HAP-1 (cell line): ENCODE results near the gene TMEM62.
"Not testable (repeated sequence)": the region's sequence is repeated elsewhere in the genome, so short reads cannot be mapped to it uniquely, and the experiment has no call there.

Source experiments
- DNase-seq, 2 experiments: peaks; one replicate each; pipeline ENCODE4 v3.0.0-alpha.2; 2016 to 2020; ENCODE audit warnings: low spot score in 2 of 2
- H3K27me3 ChIP-seq: fragments of 250-450 bp; sonication (Bioruptor Pico); 2 replicates; pipeline ENCODE4 v1.5.1; 2020; ENCODE audit warnings: low read depth, mild to moderate bottlenecking, moderate library complexity
- H3K36me3 ChIP-seq: fragments of 250-450 bp; sonication (Bioruptor Pico); replicated peaks from 2 replicates; pipeline ENCODE4 v1.5.1; 2020; ENCODE audit warnings: mild to moderate bottlenecking
- H3K4me1 ChIP-seq: fragments of 250-450 bp; sonication (Bioruptor Pico); 2 replicates; pipeline ENCODE4 v1.5.1; 2020; ENCODE audit warnings: mild to moderate bottlenecking
- H3K4me3 ChIP-seq: fragments of 250-450 bp; sonication (Bioruptor Pico); 2 replicates; pipeline ENCODE4 v1.5.1; 2020; ENCODE audit warnings: mild to moderate bottlenecking, moderate library complexity
- H3K9me3 ChIP-seq: fragments of 250-450 bp; sonication (Bioruptor Pico); 2 replicates; pipeline ENCODE4 v1.5.1; 2020; ENCODE audit warnings: mild to moderate bottlenecking, moderate library complexity
- in situ Hi-C: fragments of 300-500 bp; cut with MboI; formaldehyde crosslinking; loops from 3 replicates; pipeline ENCODE4 v1.14.3; 2020; ENCODE audit warnings: low sequenced_read_pairs, inconsistent platforms, mixed read lengths

The TMEM62 gene

DNA sequence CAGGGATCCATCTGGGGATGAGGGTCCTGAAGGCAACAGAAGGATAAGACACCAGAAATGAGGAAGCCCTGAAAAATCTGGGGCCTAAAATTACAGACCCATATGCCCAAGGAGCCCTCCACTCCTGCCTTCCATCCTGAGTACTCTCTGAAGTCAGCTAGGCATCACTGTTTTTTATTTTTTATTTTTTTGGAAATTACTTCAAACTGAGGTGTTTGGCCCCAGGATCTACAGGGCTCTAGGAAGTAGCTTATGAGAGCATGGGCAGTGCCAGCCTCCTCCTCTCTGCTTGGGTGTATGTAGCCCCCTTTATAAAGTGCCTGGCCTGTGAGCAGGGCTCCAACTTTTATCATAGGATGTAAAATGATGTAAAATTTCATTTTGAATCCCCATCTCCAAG, 79.6 kb downstream of the TMEM62 start:
- DNase-seq = no peak
- in situ Hi-C loops = no loop called here

DNA sequence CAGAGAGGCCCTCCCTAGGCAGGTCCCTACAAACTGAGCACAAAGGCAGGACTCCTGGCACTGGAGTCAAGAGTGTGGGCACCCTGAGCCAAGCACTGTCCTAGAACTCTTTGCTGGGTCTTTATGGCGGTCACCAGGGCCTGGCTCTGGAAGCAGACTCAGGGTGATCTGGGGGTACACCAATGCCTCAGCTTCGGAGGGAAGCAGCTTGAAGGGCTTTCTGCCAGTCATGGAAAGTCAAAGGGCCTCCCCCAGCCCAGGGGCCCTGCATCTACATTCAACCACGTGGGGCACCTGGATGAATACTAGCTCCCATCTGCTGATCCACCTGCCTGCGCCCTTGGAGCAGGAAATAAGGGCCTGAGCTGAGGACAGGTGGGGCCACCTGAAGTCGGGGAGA, 80.1 kb downstream of the TMEM62 start:
- H3K9me3 ChIP-seq = no peaks in the 10 kb centered on the region
- in situ Hi-C loops = no loop called here
- DNase-seq = no peak
- no peaks in the 10 kb centered on the region for H3K4me1 ChIP-seq
- no peaks in the 10 kb centered on the region for H3K27me3 ChIP-seq
- no peak overlapping the region for H3K4me3 ChIP-seq
- H3K36me3 ChIP-seq = no peaks in the 10 kb centered on the region

More for the DNA sequence above, 79.6 kb downstream of the TMEM62 start:
- Histone ChIP-seq H3K4me1 (no peaks in the 10 kb centered on the region), H3K36me3 (no peaks in the 10 kb centered on the region), H3K9me3 (no peaks in the 10 kb centered on the region), H3K4me3 (no peak overlapping the region), H3K27me3 (no peaks in the 10 kb centered on the region)

DNA sequence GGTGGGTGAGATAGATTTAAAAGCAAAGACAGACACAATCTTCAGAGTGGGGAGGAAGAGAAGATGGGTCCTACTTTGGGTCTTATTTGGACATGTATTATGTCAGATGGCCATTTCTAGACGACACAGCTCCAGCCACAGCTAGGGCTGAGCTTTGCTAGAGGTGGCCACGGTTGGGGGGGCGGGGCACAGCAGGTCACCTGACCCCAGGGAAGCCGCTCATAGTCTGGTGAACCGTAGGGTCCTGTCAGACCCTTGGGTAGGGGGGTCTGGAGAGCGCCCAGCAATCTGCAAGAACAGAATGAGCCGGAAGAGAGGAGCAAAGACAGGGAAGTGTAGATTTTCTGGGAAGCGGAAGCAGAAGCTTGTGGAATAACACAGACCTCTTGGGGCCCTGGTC, 80.8 kb downstream of the TMEM62 start:
- in situ Hi-C loops = no loop called here

DNA sequence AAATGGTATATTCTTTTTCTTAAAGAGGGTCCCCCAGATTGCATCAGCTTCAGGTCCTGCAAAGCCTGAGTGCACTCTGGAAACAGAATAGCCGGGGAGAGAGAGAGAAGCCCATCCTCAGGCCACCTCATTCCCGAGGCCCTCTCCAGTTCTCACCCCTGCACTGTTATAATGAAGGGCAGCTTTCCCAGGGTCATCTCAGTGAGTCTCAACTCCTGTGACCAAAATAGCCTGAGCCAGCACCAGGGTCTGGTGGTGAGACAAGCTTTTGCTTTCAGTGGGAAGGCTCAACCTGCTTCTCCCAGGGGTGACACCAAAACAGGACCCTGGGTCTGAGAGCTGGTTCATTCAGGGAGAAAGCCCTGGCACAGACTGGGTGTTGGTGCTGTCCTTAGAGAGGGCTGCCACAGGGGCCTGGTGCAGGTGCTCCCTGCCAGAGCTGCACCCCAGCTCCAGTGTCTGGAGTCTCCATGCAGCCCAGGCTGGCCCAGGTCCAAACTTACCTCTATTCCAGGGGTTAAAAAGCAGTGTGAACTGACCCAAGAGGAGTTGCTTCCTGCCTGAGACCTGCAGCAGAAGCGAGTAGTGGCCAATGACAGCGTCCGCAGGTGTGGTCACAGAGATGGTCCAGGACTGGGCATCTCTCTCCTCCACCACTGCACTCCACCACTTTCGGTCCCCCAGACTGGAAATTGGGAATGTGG, 81.4 kb downstream of the TMEM62 start:
- Histone ChIP-seq H3K9me3 (no peaks in the 10 kb centered on the region), H3K4me1 (no peaks in the 10 kb centered on the region), H3K27me3 (no peaks in the 10 kb centered on the region), H3K36me3 (no peaks in the 10 kb centered on the region), H3K4me3 (no peak overlapping the region)
- in situ Hi-C loops = no loop called here
- DNase-seq = no peak

More for the DNA sequence above, 80.8 kb downstream of the TMEM62 start:
- H3K36me3 ChIP-seq = no peaks in the 10 kb centered on the region
- DNase-seq = no peak
- H3K4me3 ChIP-seq = no peak overlapping the region
- no peaks in the 10 kb centered on the region for H3K4me1 ChIP-seq
- H3K9me3 ChIP-seq = no peaks in the 10 kb centered on the region
- no peaks in the 10 kb centered on the region for H3K27me3 ChIP-seq

DNA sequence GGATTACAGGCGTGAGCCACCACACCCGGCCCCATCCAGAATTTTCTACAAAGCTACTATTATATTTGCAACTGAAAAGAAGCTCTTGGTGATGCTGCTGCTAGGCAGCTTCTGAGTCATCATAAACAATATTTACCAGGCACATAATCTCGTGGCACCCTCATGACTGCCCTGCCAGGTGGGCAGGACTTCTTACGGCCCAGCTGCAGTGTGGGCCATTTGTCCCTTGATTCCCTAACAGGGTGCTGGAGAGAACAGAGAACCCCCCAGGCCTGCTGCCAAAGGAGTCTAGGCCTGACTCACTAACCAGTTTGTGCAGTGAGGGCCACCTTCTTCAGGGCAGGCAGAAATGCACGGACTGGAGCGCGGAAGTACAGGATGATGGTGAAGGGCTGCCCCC, 82.6 kb downstream of the TMEM62 start:
- H3K27me3 ChIP-seq = no peaks in the 10 kb centered on the region
- in situ Hi-C loops = no loop called here
- DNase-seq = no peak
- no peaks in the 10 kb centered on the region for H3K4me1 ChIP-seq
- H3K36me3 ChIP-seq = no peaks in the 10 kb centered on the region
- H3K4me3 ChIP-seq = no peak overlapping the region
- H3K9me3 ChIP-seq = no peaks in the 10 kb centered on the region

DNA sequence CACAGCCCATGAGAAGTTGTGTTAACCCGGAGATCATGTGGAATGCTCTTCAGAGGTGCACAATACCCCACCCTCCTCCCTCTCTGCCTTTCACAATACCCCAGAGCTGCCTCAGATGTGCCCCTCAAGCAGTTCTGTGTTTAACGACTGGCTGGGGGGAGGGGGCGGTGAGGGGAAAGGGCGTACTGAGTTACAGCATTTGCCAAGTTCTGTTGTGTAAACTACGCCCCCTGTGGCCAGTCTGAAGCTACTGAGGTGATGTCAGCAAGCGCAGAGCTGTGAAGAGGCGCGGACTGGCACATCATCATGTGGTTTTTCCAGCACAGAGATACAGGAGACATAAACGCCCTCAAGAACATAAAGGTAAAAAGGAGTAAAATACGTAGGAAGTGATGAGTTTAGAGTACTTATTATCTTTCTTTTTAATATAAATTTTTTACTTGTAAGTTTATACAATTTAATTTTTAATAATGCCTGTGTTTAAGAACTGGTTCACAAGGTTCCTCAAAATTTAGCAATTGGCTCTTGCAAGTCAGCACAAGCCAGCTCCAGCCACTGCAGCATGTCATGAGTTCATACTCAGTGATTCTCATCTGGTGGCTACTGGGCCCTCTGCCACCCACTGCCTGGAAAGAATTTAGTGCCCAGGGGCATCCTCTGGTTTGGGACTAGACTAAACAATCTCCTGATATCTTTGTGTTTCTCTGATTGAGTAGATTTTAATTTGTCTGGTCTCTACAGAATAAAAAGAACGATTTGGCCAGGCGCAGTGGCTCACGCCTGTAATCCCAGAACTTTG, 85.7 kb downstream of the TMEM62 start:
- H3K36me3 ChIP-seq = no peaks in the 10 kb centered on the region
- in situ Hi-C loops = no loop called here
- H3K4me1 ChIP-seq = no peaks in the 10 kb centered on the region
- no peaks in the 10 kb centered on the region for H3K27me3 ChIP-seq
- no peak overlapping the region for H3K4me3 ChIP-seq
- no peaks in the 10 kb centered on the region for H3K9me3 ChIP-seq
- DNase-seq = peak in 1 of 2 experiments; percentile 54

DNA sequence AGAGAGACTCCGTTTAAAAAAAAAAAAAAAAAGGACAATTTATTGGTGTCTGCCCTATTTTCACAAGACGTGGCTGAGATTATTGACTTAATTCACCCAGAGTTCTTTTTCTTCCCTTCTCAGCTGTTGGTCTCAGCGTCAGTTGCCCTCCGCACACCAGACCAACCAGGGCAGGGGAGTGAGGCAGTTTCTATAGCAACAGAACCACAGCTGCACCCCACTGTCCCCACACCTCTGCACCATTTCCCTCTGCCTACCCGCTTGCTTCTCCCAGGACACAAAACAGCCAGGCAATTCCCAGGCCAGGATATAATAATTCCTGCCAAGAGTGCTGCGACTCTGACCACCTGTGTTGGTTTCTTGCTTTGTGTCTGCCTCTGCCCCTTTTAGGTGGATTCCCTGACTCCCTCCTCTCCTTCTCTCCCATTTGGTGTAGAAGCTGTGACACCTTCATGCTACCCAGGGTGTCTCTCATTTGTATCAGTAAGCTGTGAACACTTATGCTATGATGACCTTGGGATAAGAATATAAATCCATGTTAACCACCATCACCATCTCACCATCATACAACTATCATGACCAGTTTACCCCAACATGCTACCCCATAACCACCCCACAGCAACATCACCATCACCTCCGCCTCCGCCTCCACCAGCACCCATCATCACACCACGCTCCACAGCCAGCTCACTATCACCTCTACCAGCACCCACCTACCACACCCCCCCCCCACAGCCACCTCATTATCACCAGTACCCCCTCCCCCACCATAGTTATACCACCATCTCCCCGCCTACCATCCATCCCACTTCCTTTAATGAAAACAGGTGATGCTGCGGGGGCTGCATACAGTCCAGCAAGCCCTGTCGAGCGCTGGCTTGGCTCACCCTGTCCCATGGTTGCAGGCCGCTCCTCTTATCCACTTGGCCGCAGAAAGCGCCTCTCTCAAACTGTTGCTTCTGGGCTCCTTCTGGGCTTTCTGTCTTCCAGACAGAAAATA, 86.8 kb downstream of the TMEM62 start:
- H3K27me3 ChIP-seq = no peaks in the 10 kb centered on the region
- no peaks in the 10 kb centered on the region for H3K9me3 ChIP-seq
- in situ Hi-C loops = no loop called here
- no peaks in the 10 kb centered on the region for H3K36me3 ChIP-seq
- DNase-seq = no peak
- H3K4me1 ChIP-seq = no peaks in the 10 kb centered on the region
- no peak overlapping the region for H3K4me3 ChIP-seq

DNA sequence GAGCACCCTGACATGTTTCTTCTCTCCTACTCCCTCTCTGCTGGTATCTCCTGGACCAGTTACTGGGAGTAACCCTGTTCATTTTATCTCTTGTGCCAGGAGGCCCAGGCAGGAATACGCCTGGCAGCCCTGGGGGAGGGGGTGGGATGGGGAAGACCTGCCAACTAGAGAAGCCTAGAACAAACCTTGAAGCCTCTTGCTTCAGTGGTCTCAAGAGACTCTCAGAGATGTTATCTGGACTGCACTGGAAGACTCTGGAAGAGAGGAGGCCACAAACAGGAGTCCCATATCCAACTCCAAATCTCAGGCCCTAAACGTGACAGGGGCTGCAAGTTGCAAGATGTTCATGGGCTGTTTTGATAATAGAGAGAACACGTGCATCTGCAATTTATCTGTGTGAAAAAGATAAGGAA, 87.6 kb downstream of the TMEM62 start, which contains the start of gene EPB42:
TSS of gene EPB42 (minus strand) at position 28 of the 413 bp plus-strand sequence. CDS start 193 bp downstream, outside the sequence.
- DNase-seq = no peak
- Histone ChIP-seq H3K27me3 (no peaks in the 10 kb centered on the region), H3K36me3 (no peaks in the 10 kb centered on the region), H3K4me1 (no peaks in the 10 kb centered on the region), H3K4me3 (no peak within 1 kb of the TSS), H3K9me3 (no peaks in the 10 kb centered on the region)
- in situ Hi-C loops = no loop called here

DNA sequence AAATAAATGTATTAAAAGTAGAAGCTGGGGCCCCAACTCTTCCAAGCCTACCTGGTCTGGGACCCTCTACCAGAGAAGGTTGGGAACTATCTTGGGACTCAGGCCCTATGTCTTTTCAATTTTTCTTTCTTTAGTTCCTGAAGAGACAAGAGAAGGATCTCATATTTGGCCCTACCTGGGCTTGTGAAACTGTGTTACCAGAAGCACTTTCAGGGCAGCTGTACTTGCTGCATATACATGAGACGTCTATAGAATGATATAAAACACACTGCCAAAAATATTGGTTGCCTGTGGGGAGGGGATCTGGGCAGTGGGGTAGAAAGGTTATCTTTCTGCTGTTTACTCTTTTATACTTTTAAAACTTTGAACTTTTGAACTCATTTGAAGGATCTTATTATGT, 88.0 kb downstream of the TMEM62 start:
- no peaks in the 10 kb centered on the region for H3K9me3 ChIP-seq
- in situ Hi-C loops = no loop called here
- H3K27me3 ChIP-seq = no peaks in the 10 kb centered on the region
- no peak for DNase-seq
- no peak overlapping the region for H3K4me3 ChIP-seq
- H3K36me3 ChIP-seq = no peaks in the 10 kb centered on the region
- no peaks in the 10 kb centered on the region for H3K4me1 ChIP-seq

DNA sequence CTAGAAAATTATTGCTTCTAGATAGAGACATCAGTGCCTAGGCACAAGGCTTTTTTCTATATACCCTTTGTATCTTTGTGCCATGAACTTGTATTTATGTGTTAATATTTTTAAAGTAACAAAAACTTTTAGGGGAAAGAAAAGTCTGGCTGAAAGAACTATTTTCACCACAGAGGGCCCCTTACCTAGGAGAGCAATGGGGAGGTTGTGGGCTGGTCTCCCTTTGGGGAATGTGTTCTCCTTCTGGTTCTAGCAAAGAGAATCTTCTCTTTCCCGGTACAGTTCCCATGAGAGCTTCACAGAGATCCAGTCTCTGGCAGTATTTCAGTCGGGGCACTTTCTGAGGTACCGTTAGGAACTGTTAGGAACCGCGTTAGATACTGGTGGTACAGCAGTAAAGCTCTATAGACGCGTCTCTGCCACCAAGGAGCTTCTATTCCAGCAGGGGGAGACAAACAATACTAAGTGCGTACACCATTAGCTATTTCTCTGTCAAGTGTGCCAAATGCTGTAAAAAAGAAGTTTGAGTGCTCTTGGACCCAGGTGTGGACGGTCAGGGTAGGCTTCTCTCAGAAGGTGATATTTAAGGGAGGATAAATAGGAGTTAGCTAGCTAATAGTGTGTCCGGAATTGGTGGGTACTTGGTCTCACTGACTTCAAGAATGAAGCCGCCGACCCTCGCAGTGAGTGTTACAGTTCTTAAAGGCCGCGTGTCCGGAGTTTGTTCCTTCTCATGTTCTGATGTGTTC, 92.0 kb downstream of the TMEM62 start:
- DNase-seq = peak; percentile 62 to 67
- H3K27me3 ChIP-seq = no peaks in the 10 kb centered on the region
- no peaks in the 10 kb centered on the region for H3K36me3 ChIP-seq
- no peaks in the 10 kb centered on the region for H3K9me3 ChIP-seq
- H3K4me3 ChIP-seq = no peak overlapping the region
- in situ Hi-C loops = no loop called here
- no peaks in the 10 kb centered on the region for H3K4me1 ChIP-seq

DNA sequence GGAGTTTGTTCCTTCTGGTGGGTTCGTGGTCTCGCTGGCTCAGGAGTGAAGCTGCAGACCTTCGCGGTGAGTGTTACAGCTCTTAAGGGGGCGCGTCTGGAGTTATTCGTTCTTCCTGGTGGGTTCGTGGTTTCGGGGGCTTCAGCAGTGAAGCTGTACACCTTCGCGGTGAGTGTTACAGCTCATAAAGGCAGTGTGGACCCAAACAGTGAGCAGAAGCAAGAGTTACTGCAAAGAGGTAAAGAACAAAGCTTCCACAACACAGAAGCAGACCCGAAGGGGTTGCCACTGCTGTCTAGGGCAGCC, 92.5 kb downstream of the TMEM62 start:
- H3K4me3 ChIP-seq, DNase-seq, H3K36me3 ChIP-seq, H3K9me3 ChIP-seq, H3K4me1 ChIP-seq, in situ Hi-C loops, H3K27me3 ChIP-seq: not testable (repeated sequence)

DNA sequence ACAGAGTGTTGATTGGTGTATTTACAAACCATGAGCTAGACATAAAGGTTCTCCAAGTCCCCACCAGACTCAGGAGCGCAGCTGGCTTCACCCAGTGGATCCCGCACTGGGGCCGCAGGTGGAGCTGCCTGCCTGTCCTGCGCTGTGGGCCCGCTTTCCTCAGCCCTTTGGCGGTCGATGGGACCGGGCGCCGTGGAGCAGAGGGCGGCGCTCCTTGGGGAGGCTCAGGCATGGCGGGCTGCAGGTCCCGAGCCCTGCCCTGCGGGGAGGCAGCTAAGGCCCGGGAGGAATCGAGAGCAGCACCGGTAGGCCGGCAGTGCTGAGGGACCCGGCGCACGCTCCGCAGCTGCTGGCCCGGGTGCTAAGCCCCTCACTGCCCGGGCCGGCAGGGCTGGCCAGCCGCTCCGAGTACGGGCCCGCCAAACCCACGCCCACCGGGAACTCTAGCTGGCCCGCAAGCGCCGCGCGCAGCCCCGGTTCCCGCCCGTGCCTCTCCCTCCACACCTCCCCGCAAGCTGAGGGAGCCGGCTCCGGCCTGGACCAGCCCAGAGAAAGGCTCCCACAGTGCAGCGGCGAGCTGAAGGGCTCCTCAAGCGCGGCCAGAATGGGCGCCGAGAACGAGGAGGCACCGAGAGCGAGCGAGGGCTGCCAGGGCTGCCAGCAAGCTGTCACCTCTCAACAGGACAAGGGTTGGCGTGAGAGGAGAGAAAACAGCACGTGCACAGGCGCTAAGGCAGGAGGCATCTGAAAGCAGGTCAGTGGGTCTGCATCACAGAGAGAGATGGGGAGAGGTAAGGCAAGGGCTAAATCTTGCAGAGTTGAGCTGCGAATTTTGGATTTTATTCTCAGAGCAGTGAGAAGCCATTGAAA, 93.3 kb downstream of the TMEM62 start:
- Histone ChIP-seq H3K27me3 (no peaks in the 10 kb centered on the region), H3K9me3 (no peaks in the 10 kb centered on the region), H3K4me1 (no peaks in the 10 kb centered on the region), H3K36me3 (no peaks in the 10 kb centered on the region), H3K4me3 (no peak overlapping the region)
- DNase-seq = no peak
- in situ Hi-C loops = no loop called here
